Smooth muscle cell (in vitro differentiated cells): ENCODE measurements around the gene CTNNB1. TPM values are rescaled to one million over a fixed set of nuclear protein-coding genes. Genes with fewer than 3 reads are reported as not detected.

Experiments
- DNase-seq: peaks from one replicate; lab custom pipeline; 2025; ENCODE audit not compliant: unreplicated experiment; lab: John Stamatoyannopoulos, UW
- H2AFZ ChIP-seq: fragments of 200-600 bp; sonication (generic); 2 replicates; pipeline ENCODE4 v1.6.0; 2016; ENCODE audit warnings: antibody characterized with exemption, low read depth, mild to moderate bottlenecking
- H3F3A ChIP-seq: fragments of 200-600 bp; sonication (generic); 2 replicates; pipeline ENCODE4 v1.6.0; 2017; ENCODE audit warnings: antibody characterized with exemption, low read depth
- H3K27ac ChIP-seq: fragments of 200-600 bp; sonication (generic); 2 replicates; pipeline ENCODE4 v1.5.1; 2016; ENCODE audit warnings: low read depth, mild to moderate bottlenecking
- H3K27me3 ChIP-seq: fragments of 200-600 bp; sonication (generic); 2 replicates; pipeline ENCODE4 v1.6.1; 2016; ENCODE audit warnings: low read depth, mild to moderate bottlenecking
- H3K36me3 ChIP-seq: fragments of 200-600 bp; sonication (generic); 2 replicates; pipeline ENCODE4 v1.5.1; 2016; ENCODE audit warnings: low read depth
- H3K4me1 ChIP-seq: fragments of 200-600 bp; sonication (generic); 2 replicates; pipeline ENCODE4 v1.5.1; 2016; ENCODE audit warnings: low read depth
- H3K4me2 ChIP-seq: fragments of 200-600 bp; sonication (generic); 2 replicates; pipeline ENCODE4 v1.6.0; 2016; ENCODE audit warnings: mild to moderate bottlenecking
- H3K4me3 ChIP-seq: fragments of 200-600 bp; sonication (generic); 2 replicates; pipeline ENCODE4 v1.5.1; 2016; ENCODE audit warnings: mild to moderate bottlenecking
- H3K79me2 ChIP-seq: fragments of 200-600 bp; sonication (generic); 2 replicates; pipeline ENCODE4 v1.6.0; 2016; ENCODE audit warnings: low read depth, mild to moderate bottlenecking
- H3K9ac ChIP-seq: fragments of 200-600 bp; sonication (generic); 2 replicates; pipeline ENCODE4 v1.6.0; 2016; ENCODE audit warnings: low read depth
- H3K9me3 ChIP-seq: fragments of 200-600 bp; sonication (generic); replicated peaks from 2 replicates; pipeline ENCODE4 v1.5.1; 2016; ENCODE audit warnings: low read depth
- H4K20me1 ChIP-seq: fragments of 200-600 bp; sonication (generic); 2 replicates; pipeline ENCODE4 v1.6.0; 2016; ENCODE audit warnings: low read depth
- WGBS: methylation state at CpG from one replicate; pipeline ENCODE4 v1.1.7; 2016; ENCODE audit warnings: low lambda C conversion rate; 5-methylcytosine and 5-hydroxymethylcytosine counted together
- polyA plus RNA-seq: library from polyadenylated mRNA; unstranded; fragments of >200 nt; fragmentation: Nextera tagmentation; extraction: Ambion mirVana; gene quantifications from 2 replicates; pipeline ENCODE4 v1.2.1, GENCODE V29; 2016
- total RNA-seq: library from RNA; depleted of rRNA; stranded (reverse); fragments of >200 nt; gene quantifications from 2 replicates; pipeline ENCODE4 v1.2.3, GENCODE V29; 2014
- TF ChIP-seq, protein P1 (sequence below): fragments of 200-600 bp; sonication (generic); IDR thresholded peaks from 2 replicates; pipeline ENCODE4 v1.5.1; 2017; ENCODE audit warnings: borderline replicate concordance, mild to moderate bottlenecking, antibody characterized with exemption; ENCODE audit not compliant: insufficient read depth, poor library complexity, severe bottlenecking

The CTNNB1 gene
- total and polyA plus RNA-seq, 2 experiments from 2014 or later = 167 to 957 TPM

DNA sequence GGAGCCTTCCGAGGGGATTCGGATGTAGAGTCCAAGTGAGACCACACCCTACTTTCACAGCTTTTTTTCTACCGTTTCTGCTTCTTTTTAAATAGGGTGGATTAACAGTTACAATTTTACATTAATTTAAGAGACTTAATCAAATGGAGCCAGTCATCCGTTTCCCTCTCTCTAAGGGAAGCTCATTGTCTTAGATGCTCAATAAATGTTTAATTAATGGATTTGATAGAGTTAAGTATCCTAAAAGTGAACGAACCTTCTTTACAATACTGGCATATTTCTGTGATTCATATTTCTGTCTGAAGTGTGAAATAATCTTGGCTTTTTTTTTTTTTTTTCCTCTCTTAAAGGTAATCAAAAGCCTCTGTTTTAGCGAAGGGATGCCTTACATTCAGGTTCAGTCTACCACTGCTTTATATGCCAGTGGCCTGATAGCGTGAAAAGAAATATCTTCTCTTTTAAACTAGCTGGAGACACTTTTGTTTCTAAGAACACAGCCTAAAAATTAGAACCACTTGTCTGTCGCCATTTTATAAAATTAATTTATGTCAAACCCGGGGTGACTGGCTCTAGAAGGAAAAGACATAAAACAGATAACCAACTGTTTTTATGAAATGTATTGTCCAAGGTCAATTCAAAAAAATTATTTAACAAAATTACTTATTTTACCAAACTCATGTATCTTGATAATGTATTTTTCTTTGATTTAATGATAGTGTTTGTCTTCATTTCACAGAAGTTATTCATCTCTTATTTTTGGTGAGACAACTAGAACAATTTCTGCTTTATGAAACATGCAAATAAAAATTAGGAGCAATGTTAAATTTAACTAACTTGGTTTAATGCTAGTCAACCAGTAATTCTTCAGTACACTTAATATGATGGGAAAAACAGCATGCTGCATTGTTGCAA is 2.5 kb upstream of the CTNNB1 start:
- peaks cover 13% of the 10 kb centered on the region for H3K4me1 ChIP-seq
- H3K9ac ChIP-seq = no peak overlapping the region
- no peak overlapping the region for H2AFZ ChIP-seq
- WGBS = 94% methylated on average over 9 of the region's 9 CpGs
- peaks cover 19% of the 10 kb centered on the region for H4K20me1 ChIP-seq
- H3K36me3 ChIP-seq = no peaks in the 10 kb centered on the region
- H3K27me3 ChIP-seq = no peaks in the 10 kb centered on the region
- no peaks in the 10 kb centered on the region for H3F3A ChIP-seq
- no peaks in the 10 kb centered on the region for H3K9me3 ChIP-seq
- TF ChIP-seq, protein P1, sequence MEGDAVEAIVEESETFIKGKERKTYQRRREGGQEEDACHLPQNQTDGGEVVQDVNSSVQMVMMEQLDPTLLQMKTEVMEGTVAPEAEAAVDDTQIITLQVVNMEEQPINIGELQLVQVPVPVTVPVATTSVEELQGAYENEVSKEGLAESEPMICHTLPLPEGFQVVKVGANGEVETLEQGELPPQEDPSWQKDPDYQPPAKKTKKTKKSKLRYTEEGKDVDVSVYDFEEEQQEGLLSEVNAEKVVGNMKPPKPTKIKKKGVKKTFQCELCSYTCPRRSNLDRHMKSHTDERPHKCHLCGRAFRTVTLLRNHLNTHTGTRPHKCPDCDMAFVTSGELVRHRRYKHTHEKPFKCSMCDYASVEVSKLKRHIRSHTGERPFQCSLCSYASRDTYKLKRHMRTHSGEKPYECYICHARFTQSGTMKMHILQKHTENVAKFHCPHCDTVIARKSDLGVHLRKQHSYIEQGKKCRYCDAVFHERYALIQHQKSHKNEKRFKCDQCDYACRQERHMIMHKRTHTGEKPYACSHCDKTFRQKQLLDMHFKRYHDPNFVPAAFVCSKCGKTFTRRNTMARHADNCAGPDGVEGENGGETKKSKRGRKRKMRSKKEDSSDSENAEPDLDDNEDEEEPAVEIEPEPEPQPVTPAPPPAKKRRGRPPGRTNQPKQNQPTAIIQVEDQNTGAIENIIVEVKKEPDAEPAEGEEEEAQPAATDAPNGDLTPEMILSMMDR = no peak
- H3K4me2 ChIP-seq = no peak overlapping the region
- H3K79me2 ChIP-seq = peaks cover 29% of the 10 kb centered on the region
- no peak for DNase-seq
- no peak overlapping the region for H3K27ac ChIP-seq
- H3K4me3 ChIP-seq = no peak overlapping the region

DNA sequence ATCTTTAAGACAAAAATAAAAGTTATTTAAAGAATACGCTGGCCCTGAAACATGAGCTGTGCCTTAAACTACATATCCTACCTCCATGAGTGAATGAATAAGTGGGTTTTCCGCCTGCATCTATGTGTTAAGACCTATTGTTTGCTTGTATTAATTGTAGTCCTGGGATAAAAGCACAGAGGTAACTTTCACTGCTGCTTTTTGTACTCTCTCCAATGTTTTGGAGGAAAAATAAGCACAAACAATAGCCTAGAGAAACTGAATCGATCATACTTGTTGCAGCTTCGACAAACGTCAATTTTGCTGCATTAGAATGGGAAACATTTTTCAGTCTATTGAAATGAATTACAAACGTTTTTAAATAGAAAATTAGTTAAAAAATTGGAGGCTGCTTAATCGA is 1.3 kb upstream of the CTNNB1 start:
- H3F3A ChIP-seq = no peaks in the 10 kb centered on the region
- no peak overlapping the region for H3K9ac ChIP-seq
- H3K27ac ChIP-seq = no peak overlapping the region
- no peak for DNase-seq
- WGBS = 70% methylated on average over 7 of the region's 7 CpGs
- H3K27me3 ChIP-seq = no peaks in the 10 kb centered on the region
- H3K79me2 ChIP-seq = peaks cover 42% of the 10 kb centered on the region
- TF ChIP-seq, protein P1 = no peak
- peaks cover 32% of the 10 kb centered on the region for H4K20me1 ChIP-seq
- no peaks in the 10 kb centered on the region for H3K9me3 ChIP-seq
- H3K4me1 ChIP-seq = peaks cover 25% of the 10 kb centered on the region
- peak overlapping the region; percentile 82 for H2AFZ ChIP-seq
- H3K4me2 ChIP-seq = peak overlapping the region; percentile 84
- H3K4me3 ChIP-seq = peak overlapping the region; percentile 99
- H3K36me3 ChIP-seq = no peaks in the 10 kb centered on the region

GRCh38 chr3:41198526-41198925 is 779 bp upstream of the CTNNB1 start:
- no peak for DNase-seq
- Histone ChIP-seq H3F3A (no peaks in the 10 kb centered on the region), H3K36me3 (no peaks in the 10 kb centered on the region), H3K27me3 (no peaks in the 10 kb centered on the region), H3K4me2 (peak overlapping the region; percentile 84), H3K4me3 (peak overlapping the region; percentile 99), H4K20me1 (peaks cover 36% of the 10 kb centered on the region), H3K4me1 (peaks cover 30% of the 10 kb centered on the region), H3K9ac (peak overlapping the region; percentile 97), H2AFZ (peak overlapping the region; percentile 82), H3K27ac (peak overlapping the region; percentile 96), H3K79me2 (peaks cover 47% of the 10 kb centered on the region), H3K9me3 (no peaks in the 10 kb centered on the region)
- WGBS = 2% methylated on average over 20 of the region's 20 CpGs
- TF ChIP-seq, protein P1 = no peak
